HG03139 (cell line): ENCODE measurements around the gene HMGCLL1.

ENCODE experiments used
- ATAC-seq: cut with Tn5 transposase; IDR thresholded peaks from one replicate; pipeline ENCODE4 v1.9.1; 2021; ENCODE audit not compliant: unreplicated experiment

Gene HMGCLL1

GRCh38 chr6:55447891-55448290 lies 131.1 kb downstream of the HMGCLL1 start:
- no peak for ATAC-seq

GRCh38 chr6:55445648-55446204 lies 133.3 kb downstream of the HMGCLL1 start:
- ATAC-seq, result no peak

- no peak for ATAC-seq
Observed at GRCh38 chr6:55443238-55444134, 135.5 kb downstream of the HMGCLL1 start.

GRCh38 chr6:55438203-55438602 lies 140.8 kb downstream of the HMGCLL1 start:
- ATAC-seq, result no peak

GRCh38 chr6:55437141-55437540 lies 141.9 kb downstream of the HMGCLL1 start:
- no peak for ATAC-seq

- no peak for ATAC-seq
Observed at GRCh38 chr6:55433446-55434130, 145.4 kb downstream of the HMGCLL1 start.

- ATAC-seq, result no peak
Observed at GRCh38 chr6:55423933-55424332, 155.1 kb downstream of the HMGCLL1 start.

- ATAC-seq, result no peak
Observed at GRCh38 chr6:55410674-55411073, 168.3 kb downstream of the HMGCLL1 start.

- ATAC-seq, result no peak
Observed at GRCh38 chr6:55405474-55406235, 173.3 kb downstream of the HMGCLL1 start.

- no peak for ATAC-seq
Observed at GRCh38 chr6:55399351-55399750, 179.6 kb downstream of the HMGCLL1 start.

- no peak for ATAC-seq
Observed at GRCh38 chr6:55397986-55398385, 181.0 kb downstream of the HMGCLL1 start.

GRCh38 chr6:55395871-55396270 lies 183.1 kb downstream of the HMGCLL1 start:
- ATAC-seq, result no peak

GRCh38 chr6:55388211-55388610 lies 190.8 kb downstream of the HMGCLL1 start:
- no peak for ATAC-seq
